PFSK-1 (cell line): ENCODE data around the gene ZNF281.

Experiments
- FOXP2 ChIP-seq: optimal IDR thresholded peaks from 2 replicates; pipeline ENCODE3; 2011; ENCODE audit warnings: borderline replicate concordance, control low read depth, inconsistent platforms; ENCODE audit not compliant: insufficient read depth; ENCODE audit errors: extremely low read length, extremely low read depth
- POLR2AphosphoS5 ChIP-seq: IDR thresholded peaks from 2 replicates; pipeline ENCODE4 v1.6.1; 2012; ENCODE audit warnings: low read depth, mild to moderate bottlenecking, control low read depth, low read length, moderate library complexity
- REST ChIP-seq, 2 experiments: IDR thresholded peaks; 2 replicates each; pipeline versions ENCODE4 v1.6.1 to v1.8.0; 2011 to 2012; ENCODE audit warnings: low read depth in 2 of 2, low read length in 2 of 2, control low read depth in 1 of 2, inconsistent platforms in 1 of 2, mild to moderate bottlenecking in 1 of 2, moderate library complexity in 1 of 2; ENCODE audit not compliant: insufficient read depth in 1 of 2
- SIN3A ChIP-seq: IDR thresholded peaks from 2 replicates; pipeline ENCODE4 v1.6.1; 2012; ENCODE audit warnings: mild to moderate bottlenecking, low read length, moderate library complexity, borderline replicate concordance; ENCODE audit not compliant: insufficient read depth
- TAF1 ChIP-seq: IDR thresholded peaks from 2 replicates; pipeline ENCODE4 v1.6.1; 2012; ENCODE audit warnings: low read length, control low read depth, borderline replicate concordance; ENCODE audit not compliant: insufficient read depth

Gene ZNF281

GRCh38 chr1:200415789-200416593 is 6.2 kb upstream of the ZNF281 start:
- TF ChIP-seq TAF1 (no peak), FOXP2 (no peak), POLR2AphosphoS5 (no peak), REST (IDR thresholded peaks at IDR 0.05; ENCODE audit: insufficient read depth in 1 of 2, low read depth in 2 of 2, low read length in 2 of 2) (no peak), SIN3A (no peak)

- no peak for TF ChIP-seq POLR2AphosphoS5
Observed at GRCh38 chr1:200415227-200415626, 5.4 kb upstream of the ZNF281 start.

- TF ChIP-seq POLR2AphosphoS5, result no peak
- TF ChIP-seq TAF1, result no peak
- TF ChIP-seq SIN3A, result no peak
- TF ChIP-seq REST (IDR thresholded peaks at IDR 0.05; ENCODE audit: insufficient read depth in 1 of 2, low read depth in 2 of 2, low read length in 2 of 2), result no peak
- TF ChIP-seq FOXP2, result no peak
Observed at GRCh38 chr1:200414657-200415056, 4.8 kb upstream of the ZNF281 start.

GRCh38 chr1:200411406-200412257 is 1.8 kb upstream of the ZNF281 start:
- TF ChIP-seq SIN3A, result no peak
- TF ChIP-seq FOXP2, result no peak
- no peak for TF ChIP-seq POLR2AphosphoS5
- no peak for TF ChIP-seq REST (IDR thresholded peaks at IDR 0.05; ENCODE audit: insufficient read depth in 1 of 2, low read depth in 2 of 2, low read length in 2 of 2)
- TF ChIP-seq TAF1, result no peak

- TF ChIP-seq SIN3A, result no peak
- no peak for TF ChIP-seq REST (IDR thresholded peaks at IDR 0.05; ENCODE audit: insufficient read depth in 1 of 2, low read depth in 2 of 2, low read length in 2 of 2)
Observed at GRCh38 chr1:200410566-200410878, 686 bp upstream of the ZNF281 start.
